ENCODE data around the gene GZF1. TPM values are rescaled to one million over a fixed set of nuclear protein-coding genes. Genes with fewer than 3 reads are reported as not detected.

Gene GZF1
- total and polyA plus RNA-seq, 7 experiments from 2014 or later: 1.4 to 44.0 (median 14.9) TPM

DNA sequence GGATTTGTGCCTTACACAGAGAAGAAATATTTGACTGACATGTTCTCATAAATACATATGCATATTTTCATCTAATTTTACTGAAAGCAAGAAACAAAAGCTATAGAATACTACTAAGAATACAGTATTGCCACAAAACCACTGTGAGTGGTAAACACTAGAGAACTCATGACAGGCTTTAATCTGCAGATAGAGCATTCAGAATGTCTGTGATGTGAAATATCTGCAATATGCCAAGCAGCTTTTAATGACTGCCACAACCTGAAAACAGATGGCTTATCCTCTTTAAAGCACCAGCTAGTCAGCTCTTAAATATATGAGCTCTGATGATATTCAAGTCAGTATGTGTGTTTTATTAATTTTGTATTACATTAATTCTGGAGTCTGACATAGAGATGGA, 55.9 kb downstream of the GZF1 start:
- H3K36me3 Mint-ChIP-seq: peaks cover 0 to 7% (median 0%) of the 10 kb centered on the region in 5 donors
- ATAC-seq: no peak
- H3K36me3 ChIP-seq (ENCODE audit: control insufficient read depth in 2 of 3, insufficient read depth in 3 of 3, low read length in 3 of 3): peaks cover 0 to 9% (median 0%) of the 10 kb centered on the region in 3 experiments
- peak overlapping the region in 2 of 9 donors; percentile 38 to 74 for H3K27ac Mint-ChIP-seq
- H3K4me1 ChIP-seq (ENCODE audit: control insufficient read depth in 2 of 2, insufficient read depth in 2 of 2, low read length in 2 of 2): peaks cover 7 to 35% of the 10 kb centered on the region in 2 donors
- H3K9me3 Mint-ChIP-seq: no peaks in the 10 kb centered on the region
- intact Hi-C loops (cut with micrococcal nuclease): loop anchor here in 1 of 2 donors (2.0 kb wide), 1 partner anchor 1779 kb away; no protein-coding TSS in a partner anchor
- H3K4me3 ChIP-seq (ENCODE audit: low read length): no peak overlapping the region
- POLR2A ChIA-PET: interaction anchor here (0.9 kb wide), 1 partner anchor 68 kb away, joined by 3 read pairs; no protein-coding TSS in a partner anchor
- H3K27me3 ChIP-seq (ENCODE audit: control insufficient read depth in 2 of 2, insufficient read depth in 2 of 2, low read length in 2 of 2): no peaks in the 10 kb centered on the region
- peak overlapping the region in 1 of 10 donors; percentile 51 for H3K4me3 Mint-ChIP-seq
- CTCF ChIA-PET: no interaction called here
- peaks cover 0 to under 1% (median 0%) of the 10 kb centered on the region in 5 donors for H3K27me3 Mint-ChIP-seq
- H3K27ac ChIP-seq (ENCODE audit: low read depth, low read length): no peak overlapping the region
- H3K9me3 ChIP-seq (ENCODE audit: control insufficient read depth in 2 of 3, low read length in 3 of 3): no peaks in the 10 kb centered on the region
- peaks cover 29 to 66% (median 56%) of the 10 kb centered on the region in 7 donors for H3K4me1 Mint-ChIP-seq
- no peak for DNase-seq

DNA sequence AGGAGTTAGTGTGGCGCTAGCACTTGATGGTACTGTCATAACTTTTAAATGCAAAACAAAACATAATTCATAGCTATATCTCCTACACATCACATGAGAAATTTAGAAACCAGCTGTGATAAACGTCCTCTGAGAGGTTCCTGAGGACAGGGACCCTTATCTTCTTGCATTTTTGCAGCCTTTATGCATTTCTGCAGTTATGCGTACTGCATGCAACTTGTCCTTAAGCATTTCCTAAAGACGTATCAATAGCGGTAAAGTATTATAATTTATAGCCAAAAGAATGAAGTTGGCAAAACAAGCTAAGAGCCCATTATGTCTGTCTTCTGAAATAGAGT, 57.6 kb downstream of the GZF1 start:
- ChIA-PET POLR2A (interaction anchor here (0.6 to 1.9 kb wide), 5 partner anchors 40 to 182 kb away, joined by 3 to 14 read pairs (median 4); partner anchors contain the start of gene NXT1), CTCF (interaction anchor here (1.0 to 1.1 kb wide), 2 partner anchors 22 to 70 kb away, joined by 3 read pairs; no protein-coding TSS in a partner anchor)
- ATAC-seq: no peak
- no peaks in the 10 kb centered on the region for H3K27me3 ChIP-seq (ENCODE audit: control insufficient read depth in 2 of 2, insufficient read depth in 2 of 2, low read length in 2 of 2)
- peak overlapping the region; percentile 84 for H3K4me3 ChIP-seq (ENCODE audit: low read length)
- H3K27me3 Mint-ChIP-seq: peaks cover 0 to 7% (median 2%) of the 10 kb centered on the region in 5 donors
- peaks cover 7 to 35% of the 10 kb centered on the region in 2 donors for H3K4me1 ChIP-seq (ENCODE audit: control insufficient read depth in 2 of 2, insufficient read depth in 2 of 2, low read length in 2 of 2)
- H3K27ac Mint-ChIP-seq: peak overlapping the region; percentile 83 to 95 (median 89)
- H3K9me3 ChIP-seq (ENCODE audit: control insufficient read depth in 2 of 3, low read length in 3 of 3): no peaks in the 10 kb centered on the region
- intact Hi-C loops (cut with micrococcal nuclease): no loop called here
- DNase-seq: no peak
- peaks cover 26 to 63% (median 47%) of the 10 kb centered on the region in 7 donors for H3K4me1 Mint-ChIP-seq
- H3K4me3 Mint-ChIP-seq: peak overlapping the region; percentile 86 to 98 (median 93)
- H3K9me3 Mint-ChIP-seq: no peaks in the 10 kb centered on the region
- peak overlapping the region; percentile 87 for H3K27ac ChIP-seq (ENCODE audit: low read depth, low read length)
- peaks cover 0 to 6% (median 5%) of the 10 kb centered on the region in 5 donors for H3K36me3 Mint-ChIP-seq
- peaks cover 0 to 9% (median 0%) of the 10 kb centered on the region in 3 experiments for H3K36me3 ChIP-seq (ENCODE audit: control insufficient read depth in 2 of 3, insufficient read depth in 3 of 3, low read length in 3 of 3)

DNA sequence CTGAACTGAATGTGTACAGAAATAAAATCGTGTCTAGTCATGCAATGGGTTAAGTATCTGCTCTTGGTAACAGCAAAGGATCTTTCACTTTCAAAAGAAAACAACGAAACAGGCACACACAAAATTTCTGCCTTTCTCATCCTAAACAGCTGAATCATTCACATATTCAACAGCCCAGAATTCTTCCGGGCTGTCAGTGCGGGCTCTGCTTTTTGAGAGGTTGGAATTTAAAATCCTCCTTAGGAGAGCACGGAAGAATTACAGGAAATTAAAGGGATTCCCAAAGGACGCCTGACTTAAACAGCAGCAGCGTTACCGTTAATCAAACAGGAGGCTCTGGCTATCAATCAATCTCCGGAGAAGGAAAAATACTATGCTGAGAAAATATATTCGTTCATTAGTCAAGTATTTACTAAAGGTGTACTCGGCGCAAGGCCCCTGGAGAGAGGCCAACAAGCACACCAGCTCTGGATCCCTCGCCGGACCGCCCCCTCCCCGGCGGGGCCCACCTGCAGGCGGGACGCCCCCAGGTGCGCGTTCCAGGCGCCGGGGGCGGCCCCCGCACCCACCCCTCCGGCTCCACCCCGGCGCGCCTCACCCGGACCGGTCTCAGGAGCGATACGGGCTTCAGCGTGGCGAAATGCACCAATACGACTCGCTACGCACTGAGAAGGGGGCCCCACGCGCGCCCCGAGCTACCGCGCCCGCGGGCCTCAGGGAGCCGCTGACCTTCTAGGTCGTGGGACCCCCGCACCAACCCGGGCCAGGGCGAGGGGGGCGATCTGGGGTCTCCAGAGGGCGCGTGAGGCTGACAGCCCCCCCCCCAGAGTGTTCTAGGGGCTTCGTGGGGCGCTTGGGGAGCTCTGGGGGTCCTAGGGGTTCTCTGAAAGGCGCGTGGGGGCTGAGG, 58.3 kb downstream of the GZF1 start:
- H3K27me3 ChIP-seq (ENCODE audit: control insufficient read depth in 2 of 2, insufficient read depth in 2 of 2, low read length in 2 of 2): no peaks in the 10 kb centered on the region
- Mint-ChIP-seq H3K27ac (peak overlapping the region; percentile 83 to 95 (median 89)), H3K4me1 (peaks cover 26 to 63% (median 47%) of the 10 kb centered on the region in 7 donors), H3K9me3 (no peaks in the 10 kb centered on the region), H3K27me3 (peaks cover 0 to 11% (median 6%) of the 10 kb centered on the region in 5 donors), H3K36me3 (peaks cover 0 to 6% (median 5%) of the 10 kb centered on the region in 5 donors), H3K4me3 (peak overlapping the region; percentile 86 to 98 (median 93))
- ATAC-seq (peak; percentile 21), DNase-seq (peak in 8 of 9 donors; percentile 14 to 65 (median 28))
- intact Hi-C loops (cut with micrococcal nuclease): loop anchor here (5.0 to 10.0 kb wide), 3 partner anchors 1572 to 1975 kb away; partner anchors contain the start of genes ABHD12 (in 1 of the 2), ACSS1 (in 1 of the 2) and APMAP (in 1 of the 2)
- H3K4me1 ChIP-seq (ENCODE audit: control insufficient read depth in 2 of 2, insufficient read depth in 2 of 2, low read length in 2 of 2): peaks cover 7 to 32% of the 10 kb centered on the region in 2 donors
- peaks cover 0 to 9% (median 0%) of the 10 kb centered on the region in 3 experiments for H3K36me3 ChIP-seq (ENCODE audit: control insufficient read depth in 2 of 3, insufficient read depth in 3 of 3, low read length in 3 of 3)
- H3K9me3 ChIP-seq (ENCODE audit: control insufficient read depth in 2 of 3, low read length in 3 of 3): no peaks in the 10 kb centered on the region
- ChIA-PET CTCF (interaction anchor here (1.0 to 3.3 kb wide), 3 partner anchors 23 to 70 kb away, joined by 3 to 22 read pairs (median 3); partner anchors contain the start of gene NXT1), POLR2A (interaction anchor here (1.1 to 3.3 kb wide), 5 partner anchors 9 to 70 kb away, joined by 3 to 30 read pairs (median 6); partner anchors contain the start of gene NXT1)
- peak overlapping the region; percentile 84 for H3K4me3 ChIP-seq (ENCODE audit: low read length)
- H3K27ac ChIP-seq (ENCODE audit: low read depth, low read length): peak overlapping the region; percentile 87

DNA sequence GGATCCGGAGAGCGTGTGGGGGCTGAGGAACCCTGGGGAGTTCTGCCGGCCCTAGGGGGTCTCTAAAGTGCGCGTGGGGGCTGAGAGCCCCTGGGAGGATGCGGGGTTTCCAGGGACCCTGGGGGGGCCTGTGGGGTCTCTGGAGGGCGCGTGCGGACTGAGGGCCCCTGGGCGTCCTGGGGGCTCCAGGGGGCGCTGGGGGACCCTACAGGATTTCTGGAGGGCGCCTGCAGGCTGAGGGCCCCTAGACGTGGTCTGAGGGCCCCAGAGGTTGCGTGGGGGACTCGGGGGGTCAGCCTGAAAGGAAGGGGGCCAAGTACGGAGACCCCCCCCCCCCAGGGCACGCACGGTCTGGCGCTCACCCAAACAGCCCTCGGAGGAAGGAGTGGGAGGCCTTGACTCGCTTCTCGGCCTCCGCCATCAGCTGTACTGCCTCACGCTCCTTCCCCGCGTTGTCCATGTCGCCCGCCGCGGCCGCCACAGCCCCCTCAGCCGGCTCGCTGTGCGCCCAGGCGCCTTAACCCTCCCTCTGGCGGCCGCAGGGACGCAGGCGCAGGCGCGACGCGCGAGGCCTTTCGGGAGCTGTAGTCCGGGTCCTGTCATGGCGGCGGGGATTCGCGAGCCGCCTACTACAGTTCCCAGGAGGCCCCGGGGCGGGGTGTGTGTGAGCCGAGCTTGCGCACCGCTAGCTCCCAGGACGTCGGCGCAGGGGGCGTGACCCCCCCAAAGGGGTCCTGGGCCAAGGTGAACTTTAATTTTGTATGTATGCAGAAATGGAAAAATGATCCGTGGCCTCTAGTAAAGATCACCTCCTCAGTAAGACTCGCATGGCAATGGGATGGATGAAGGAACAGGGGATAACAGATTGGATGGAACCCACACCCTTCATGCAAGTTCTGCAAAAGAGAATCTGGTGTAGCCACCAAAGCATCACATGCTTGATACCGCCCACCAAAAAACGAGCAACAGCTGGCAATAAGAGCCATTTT, 59.3 kb downstream of the GZF1 start, which contains the start of gene NAPB:
Gene NAPB, minus strand, starts transcription at position 546 of the 989 bp plus-strand sequence. Its CDS starts 86 bp downstream, at position 460.
- peak within 1 kb of the TSS; percentile 87 for H3K27ac ChIP-seq (ENCODE audit: low read depth, low read length)
- H3K36me3 ChIP-seq (ENCODE audit: control insufficient read depth in 2 of 3, insufficient read depth in 3 of 3, low read length in 3 of 3): peaks cover 0 to 9% (median 0%) of the 10 kb centered on the region in 3 experiments
- H3K4me1 ChIP-seq (ENCODE audit: control insufficient read depth in 2 of 2, insufficient read depth in 2 of 2, low read length in 2 of 2): peaks cover 7 to 22% of the 10 kb centered on the region in 2 donors
- ChIA-PET POLR2A (interaction anchor here (0.7 to 3.3 kb wide), 9 partner anchors 10 to 75 kb away, joined by 3 to 30 read pairs (median 3); partner anchors contain the start of gene NXT1), CTCF (interaction anchor here (0.8 to 3.3 kb wide), 5 partner anchors 24 to 71 kb away, joined by 3 to 22 read pairs (median 4); partner anchors contain the start of gene NXT1)
- Mint-ChIP-seq H3K27ac (peak within 1 kb of the TSS; percentile 55 to 95 (median 89)), H3K9me3 (no peaks in the 10 kb centered on the region), H3K4me1 (peaks cover 21 to 55% (median 39%) of the 10 kb centered on the region in 7 donors), H3K4me3 (peak within 1 kb of the TSS; percentile 86 to 96 (median 92)), H3K36me3 (peaks cover 0 to 6% (median 0%) of the 10 kb centered on the region in 5 donors), H3K27me3 (peaks cover 0 to 11% (median 6%) of the 10 kb centered on the region in 5 donors)
- intact Hi-C loops (cut with micrococcal nuclease): loop anchor here (1.0 to 10.0 kb wide), 8 partner anchors 13 to 1974 kb away; partner anchors contain the start of genes GZF1 (in 2 of the 2), NXT1 (in 2 of the 2), ABHD12 (in 1 of the 2) and ACSS1 (in 1 of the 2)
- ATAC-seq (peak; percentile 99), DNase-seq (peak; percentile 82 to 93 (median 91))
- no peaks in the 10 kb centered on the region for H3K27me3 ChIP-seq (ENCODE audit: control insufficient read depth in 2 of 2, insufficient read depth in 2 of 2, low read length in 2 of 2)
- H3K9me3 ChIP-seq (ENCODE audit: control insufficient read depth in 2 of 3, low read length in 3 of 3): no peaks in the 10 kb centered on the region
- peak within 1 kb of the TSS; percentile 84 for H3K4me3 ChIP-seq (ENCODE audit: low read length)
